Measurements from ENCODE around the gene SIM1. TPM values are rescaled to one million over a fixed set of nuclear protein-coding genes. Genes with fewer than 3 reads are reported as not detected.

SIM1 gene
- total RNA-seq, 1 donor from 2014 or later: 0.41 TPM

DNA sequence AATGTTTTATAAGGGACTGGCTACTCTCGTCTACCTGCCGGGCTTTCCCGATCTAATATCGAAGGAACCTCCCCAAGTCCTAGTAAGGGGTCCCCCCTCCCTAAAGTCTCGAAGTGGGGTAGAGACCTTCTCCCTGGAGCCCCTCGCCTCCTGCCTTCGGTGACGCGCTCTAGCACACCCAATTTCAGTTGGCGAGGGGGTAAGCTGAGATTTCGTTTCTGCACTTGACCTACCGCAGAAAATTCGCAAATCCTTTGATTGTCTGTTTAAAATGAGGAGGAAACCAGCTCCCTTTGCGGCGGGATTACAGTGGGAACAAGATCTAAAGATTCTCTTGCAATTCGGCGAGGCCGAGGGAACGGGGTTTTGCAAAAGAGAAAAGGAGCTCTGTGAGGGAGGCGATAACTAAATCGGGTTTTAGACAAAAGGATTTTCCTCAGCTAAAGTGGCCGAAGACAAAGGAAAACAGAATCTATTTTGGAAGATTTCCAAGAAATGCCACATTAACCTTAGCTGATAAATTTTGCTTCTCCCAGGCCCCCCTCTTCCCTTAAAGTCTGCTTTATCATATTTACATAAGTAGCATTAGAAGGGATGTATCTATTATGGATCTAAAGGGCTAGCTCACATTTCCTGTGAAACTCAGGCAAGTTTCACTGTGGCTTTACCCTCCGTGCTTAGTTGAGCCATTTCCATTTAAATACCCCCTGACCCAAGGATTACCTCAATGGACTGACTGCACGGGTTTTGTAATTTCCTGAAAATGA, 8.4 kb downstream of the SIM1 start:
- DNase-seq (ENCODE audit: low spot score): no peak
- TF ChIP-seq, protein P1, sequence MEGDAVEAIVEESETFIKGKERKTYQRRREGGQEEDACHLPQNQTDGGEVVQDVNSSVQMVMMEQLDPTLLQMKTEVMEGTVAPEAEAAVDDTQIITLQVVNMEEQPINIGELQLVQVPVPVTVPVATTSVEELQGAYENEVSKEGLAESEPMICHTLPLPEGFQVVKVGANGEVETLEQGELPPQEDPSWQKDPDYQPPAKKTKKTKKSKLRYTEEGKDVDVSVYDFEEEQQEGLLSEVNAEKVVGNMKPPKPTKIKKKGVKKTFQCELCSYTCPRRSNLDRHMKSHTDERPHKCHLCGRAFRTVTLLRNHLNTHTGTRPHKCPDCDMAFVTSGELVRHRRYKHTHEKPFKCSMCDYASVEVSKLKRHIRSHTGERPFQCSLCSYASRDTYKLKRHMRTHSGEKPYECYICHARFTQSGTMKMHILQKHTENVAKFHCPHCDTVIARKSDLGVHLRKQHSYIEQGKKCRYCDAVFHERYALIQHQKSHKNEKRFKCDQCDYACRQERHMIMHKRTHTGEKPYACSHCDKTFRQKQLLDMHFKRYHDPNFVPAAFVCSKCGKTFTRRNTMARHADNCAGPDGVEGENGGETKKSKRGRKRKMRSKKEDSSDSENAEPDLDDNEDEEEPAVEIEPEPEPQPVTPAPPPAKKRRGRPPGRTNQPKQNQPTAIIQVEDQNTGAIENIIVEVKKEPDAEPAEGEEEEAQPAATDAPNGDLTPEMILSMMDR (IDR thresholded peaks at IDR 0.05; ENCODE audit: unreplicated experiment): no peak
- no peaks in the 10 kb centered on the region for H3K9me3 Mint-ChIP-seq (ENCODE audit: unreplicated experiment)
- peak overlapping the region; percentile 19 for H3K4me3 Mint-ChIP-seq (ENCODE audit: unreplicated experiment)
- H3K36me3 Mint-ChIP-seq (ENCODE audit: low read depth, unreplicated experiment): no peaks in the 10 kb centered on the region
- H3K27me3 Mint-ChIP-seq (ENCODE audit: unreplicated experiment): peaks cover 42% of the 10 kb centered on the region
- peaks cover 32% of the 10 kb centered on the region for H3K4me1 Mint-ChIP-seq (ENCODE audit: unreplicated experiment)
- peak overlapping the region; percentile 36 for H3K27ac Mint-ChIP-seq (ENCODE audit: unreplicated experiment)

DNA sequence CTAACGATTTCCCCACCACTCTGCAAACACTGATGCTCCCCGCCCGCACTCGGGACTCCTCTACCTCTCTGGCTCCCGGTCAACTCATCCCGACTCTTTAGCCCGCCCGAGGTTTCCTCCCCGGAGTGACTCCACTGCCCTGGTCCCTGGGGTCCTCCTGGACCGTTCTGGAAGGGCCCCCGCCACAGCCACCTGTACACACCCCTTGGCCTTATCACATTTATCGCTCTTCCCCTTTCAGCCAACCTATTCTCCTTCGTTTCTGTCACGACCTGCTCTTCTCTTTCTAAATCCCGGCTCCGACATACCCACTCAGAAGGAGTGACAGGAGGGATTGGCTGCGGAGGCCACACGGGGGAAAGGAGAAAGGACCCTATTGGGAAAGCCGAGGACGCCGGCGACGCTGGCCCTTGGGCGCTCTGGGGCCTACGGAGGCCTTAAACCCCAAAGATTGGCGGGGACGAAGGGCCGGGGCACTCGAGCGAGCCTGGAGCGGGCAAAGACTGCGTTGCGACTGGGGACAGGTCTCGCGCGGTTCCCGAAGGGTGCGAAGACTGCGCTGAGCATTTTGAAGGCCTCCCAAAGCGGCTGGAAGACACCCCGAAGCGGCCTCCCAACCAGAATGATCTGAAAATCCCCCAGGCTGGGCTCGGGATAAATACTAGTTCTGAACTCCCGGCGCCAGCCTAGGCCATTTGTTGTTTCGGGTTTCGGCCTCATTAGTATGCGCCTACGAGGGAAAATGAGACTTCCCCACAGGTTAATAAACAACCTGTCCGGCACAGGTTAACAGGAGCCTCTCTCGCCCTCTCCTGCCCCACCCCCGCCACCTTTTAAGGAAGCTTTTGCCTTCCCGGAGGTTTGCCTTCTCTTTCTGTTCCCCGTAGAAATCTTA, 9.2 kb downstream of the SIM1 start:
- peaks cover 42% of the 10 kb centered on the region for H3K27me3 Mint-ChIP-seq (ENCODE audit: unreplicated experiment)
- H3K9me3 Mint-ChIP-seq (ENCODE audit: unreplicated experiment): no peaks in the 10 kb centered on the region
- DNase-seq (ENCODE audit: low spot score): no peak
- no peak overlapping the region for H3K4me3 Mint-ChIP-seq (ENCODE audit: unreplicated experiment)
- peaks cover 31% of the 10 kb centered on the region for H3K4me1 Mint-ChIP-seq (ENCODE audit: unreplicated experiment)
- H3K27ac Mint-ChIP-seq (ENCODE audit: unreplicated experiment): no peak overlapping the region
- TF ChIP-seq, protein P1 (IDR thresholded peaks at IDR 0.05; ENCODE audit: unreplicated experiment): no peak
- no peaks in the 10 kb centered on the region for H3K36me3 Mint-ChIP-seq (ENCODE audit: low read depth, unreplicated experiment)

DNA sequence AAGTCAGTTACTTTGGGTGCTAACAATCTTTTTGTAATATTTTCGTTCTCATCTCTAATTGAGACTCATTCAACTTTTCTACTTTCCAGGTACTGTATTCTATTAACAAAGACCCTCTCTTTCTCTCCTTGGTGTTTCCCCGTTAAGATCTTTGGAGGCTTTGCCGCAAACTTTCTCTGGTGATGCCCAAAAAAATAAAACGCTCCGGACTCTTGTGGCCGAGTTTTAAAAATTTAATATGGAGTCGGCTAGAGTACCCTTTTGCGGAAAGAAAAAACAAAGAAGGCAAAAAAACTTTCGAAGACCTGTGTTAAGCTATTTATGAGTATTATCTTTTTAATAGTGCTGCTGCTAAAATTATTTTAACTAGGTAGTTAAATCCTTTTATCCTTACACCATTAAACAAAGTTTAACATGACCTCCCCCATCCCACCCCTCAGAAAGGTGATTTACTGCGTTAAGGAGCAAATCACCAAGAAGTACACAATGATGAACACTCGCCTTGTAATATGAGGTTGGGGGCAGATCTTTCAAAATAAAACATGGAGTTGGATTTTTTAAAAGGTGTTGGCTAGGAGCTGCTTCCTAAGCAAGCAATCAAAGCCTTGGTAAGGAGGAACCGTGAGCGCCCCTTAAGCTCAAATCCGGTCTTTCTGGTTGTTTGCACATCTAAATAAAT, 10.0 kb downstream of the SIM1 start:
- TF ChIP-seq, protein P1 (IDR thresholded peaks at IDR 0.05; ENCODE audit: unreplicated experiment): no peak
- H3K27me3 Mint-ChIP-seq (ENCODE audit: unreplicated experiment): peaks cover 42% of the 10 kb centered on the region
- H3K9me3 Mint-ChIP-seq (ENCODE audit: unreplicated experiment): no peaks in the 10 kb centered on the region
- peak overlapping the region; percentile 43 for H3K4me3 Mint-ChIP-seq (ENCODE audit: unreplicated experiment)
- no peak for DNase-seq (ENCODE audit: low spot score)
- peaks cover 31% of the 10 kb centered on the region for H3K4me1 Mint-ChIP-seq (ENCODE audit: unreplicated experiment)
- no peak overlapping the region for H3K27ac Mint-ChIP-seq (ENCODE audit: unreplicated experiment)
- no peaks in the 10 kb centered on the region for H3K36me3 Mint-ChIP-seq (ENCODE audit: low read depth, unreplicated experiment)

DNA sequence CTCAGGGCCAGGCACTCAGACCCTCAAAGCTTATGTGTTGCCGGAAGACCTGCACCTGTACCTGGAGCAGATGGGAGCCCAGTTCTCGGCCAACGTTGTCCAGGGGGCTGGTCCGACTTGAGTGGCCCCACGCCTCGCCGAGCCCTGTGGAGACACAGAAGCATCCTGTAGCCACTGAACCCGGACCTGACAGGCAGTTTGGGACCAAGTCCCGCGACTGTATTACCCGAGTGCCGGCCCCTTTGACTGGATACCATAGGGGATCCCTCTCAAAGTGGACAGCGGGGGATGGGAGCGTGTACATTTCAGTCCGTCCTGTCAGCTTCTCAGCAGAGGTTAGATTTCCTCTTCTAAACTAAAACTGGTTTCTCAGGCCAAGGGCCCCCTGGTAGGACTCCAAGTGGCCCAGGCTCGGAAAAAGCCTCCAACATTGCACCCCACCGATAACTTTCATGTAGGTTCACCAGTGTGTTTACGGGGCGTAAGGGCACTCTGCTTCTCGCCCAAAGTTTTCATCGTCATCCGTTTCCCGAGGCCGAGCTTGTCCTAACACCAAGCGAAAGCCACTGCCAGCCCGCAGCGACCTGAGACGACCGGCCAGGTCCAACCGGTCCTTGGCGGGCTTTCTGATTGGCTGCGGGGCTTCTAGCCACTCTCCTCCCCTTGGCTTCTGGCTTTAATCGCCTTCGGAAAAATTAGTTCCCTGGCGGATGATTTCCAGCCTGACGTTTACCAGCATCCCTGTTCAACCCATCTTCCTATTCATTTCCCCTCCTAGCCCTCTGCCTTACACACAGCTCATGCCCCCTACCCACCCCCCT, 10.8 kb downstream of the SIM1 start:
- DNase-seq (ENCODE audit: low spot score): peak; percentile 37
- Mint-ChIP-seq H3K27me3 (ENCODE audit: unreplicated experiment) (peaks cover 41% of the 10 kb centered on the region), H3K36me3 (ENCODE audit: low read depth, unreplicated experiment) (no peaks in the 10 kb centered on the region), H3K4me1 (ENCODE audit: unreplicated experiment) (peaks cover 28% of the 10 kb centered on the region), H3K4me3 (ENCODE audit: unreplicated experiment) (peak overlapping the region; percentile 43), H3K27ac (ENCODE audit: unreplicated experiment) (no peak overlapping the region), H3K9me3 (ENCODE audit: unreplicated experiment) (no peaks in the 10 kb centered on the region)
- TF ChIP-seq, protein P1 (IDR thresholded peaks at IDR 0.05; ENCODE audit: unreplicated experiment): no peak

All from endothelial cell (in vitro differentiated cells).